Transverse colon (tissue), 4 donors: ENCODE measurements around the gene EPHB4. TPM values are rescaled to one million over a fixed set of nuclear protein-coding genes. Genes with fewer than 3 reads are reported as not detected.

Experiments
- DNase-seq: peaks from one replicate; pipeline ENCODE4 v3.0.0-alpha.2; 2019
- H3K27ac ChIP-seq, 4 donors: fragments of 200-600 bp; sonication (generic); 2 replicates each; pipeline ENCODE4 v1.5.1; 2016 to 2018; ENCODE audit warnings: inconsistent platforms in 4 of 4
- H3K27me3 ChIP-seq: fragments of 200-600 bp; sonication (generic); 2 replicates; pipeline ENCODE4 v1.5.1; 2017; ENCODE audit warnings: inconsistent platforms
- H3K36me3 ChIP-seq, 4 donors: fragments of 200-600 bp; sonication (generic); 2 replicates each; pipeline ENCODE4 v1.5.1; 2017 to 2019; ENCODE audit warnings: inconsistent platforms in 4 of 4
- H3K4me1 ChIP-seq, 4 donors: fragments of 200-600 bp; sonication (generic); 2 replicates each; pipeline ENCODE4 v1.5.1; 2017 to 2020; ENCODE audit warnings: inconsistent platforms in 4 of 4
- H3K4me3 ChIP-seq, 4 donors: fragments of 200-600 bp; sonication (generic); 1 replicate in 1 of 4; 2 replicates in 3 of 4; pipeline versions ENCODE4 v1.5.1 to v1.6.1; 2017 to 2019; ENCODE audit warnings: inconsistent platforms in 4 of 4
- H3K9me3 ChIP-seq, 2 donors: fragments of 200-600 bp; sonication (generic); 2 replicates each; pipeline ENCODE4 v1.5.1; 2017 to 2019; ENCODE audit warnings: inconsistent platforms in 2 of 2
- CTCF ChIP-seq, 5 experiments: fragments of 200-600 bp in 3 of 5; fragments of 450-650 bp in 2 of 5; sonication (generic) in 3 of 5; IDR thresholded peaks; 1 replicate in 2 of 5; 2 replicates in 3 of 5; pipeline ENCODE4 v1.5.1; 2016 to 2017; ENCODE audit warnings: antibody characterized with exemption in 5 of 5, inconsistent platforms in 3 of 5, mild to moderate bottlenecking in 2 of 5, moderate library complexity in 1 of 5
- EP300 ChIP-seq: sonication (generic); formaldehyde crosslinking; IDR thresholded peaks from one replicate; pipeline ENCODE4 v1.6.1; 2017; ENCODE audit warnings: antibody characterized with exemption, low read depth
- POLR2A ChIP-seq: fragments of 450-650 bp; IDR thresholded peaks from one replicate; pipeline ENCODE4 v1.6.1; 2016; ENCODE audit warnings: antibody characterized with exemption, mild to moderate bottlenecking, moderate library complexity
- POLR2AphosphoS5 ChIP-seq, 3 donors: sonication (generic); formaldehyde crosslinking; IDR thresholded peaks; one replicate each; pipeline ENCODE4 v1.6.1; 2016; ENCODE audit warnings: antibody characterized with exemption in 3 of 3
- WGBS, 2 donors: methylation state at CpG; one replicate each; pipeline ENCODE4 v1.1.5; 2018; ENCODE audit warnings: low coverage in 1 of 2; 5-methylcytosine and 5-hydroxymethylcytosine counted together
- in situ Hi-C, 4 donors: fragments of 200-750 bp; cut with MboI; loops; one replicate each; pipeline versions ENCODE4 v1.15.0 to v1.15.1; 2017; ENCODE audit warnings: low sequenced_read_pairs in 3 of 4, low pct_ligation_motif_present in 1 of 4, low pct_unique_long_range_greater_than_20kb in 1 of 4
- intact Hi-C: fragments of 100-400 bp; cut with DNase I; formaldehyde crosslinking; loops from one replicate; pipeline ENCODE4 v1.15.1; 2023; ENCODE audit warnings: low total_unique reads
- total RNA-seq, 4 donors: library from RNA; depleted of rRNA; stranded (reverse); fragments of >200 nt; gene quantifications; one replicate each; pipeline ENCODE4 v1.1.0, GENCODE V29; 2016

Gene EPHB4
- total RNA-seq, 4 donors from 2014 or later: 23.2 to 95.5 (median 43.5) TPM

GRCh38 chr7:100803398-100804161, 23.7 kb downstream of the EPHB4 start:
- in situ Hi-C loops (loop anchor here in 1 of 4 donors (5.0 kb wide), 1 partner anchor 49 kb away; the partner anchor contains the start of gene SLC12A9), intact Hi-C loops (no loop called here)
- Histone ChIP-seq H3K4me1 (peaks cover 23 to 43% (median 26%) of the 10 kb centered on the region in 4 donors), H3K4me3 (peak overlapping the region in 1 of 4 donors; percentile 31), H3K27me3 (no peaks in the 10 kb centered on the region), H3K27ac (peak overlapping the region; percentile 70 to 79 (median 72)), H3K36me3 (peaks cover 0 to 3% (median 0%) of the 10 kb centered on the region in 4 donors), H3K9me3 (no peaks in the 10 kb centered on the region)
- DNase-seq: peak; percentile 82
- TF ChIP-seq CTCF (IDR thresholded peaks at IDR 0.05) (no peak), EP300 (no peak), POLR2AphosphoS5 (IDR thresholded peaks at IDR 0.05) (peak in 2 of 3 donors; percentile 21 to 23), POLR2A (no peak)
- WGBS, 2 donors: 10 to 18% methylated on average over 5 to 19 of the region's 19 CpGs

GRCh38 chr7:100802951-100803350, 24.4 kb downstream of the EPHB4 start:
- peak; percentile 44 for DNase-seq
- no peaks in the 10 kb centered on the region for H3K9me3 ChIP-seq
- no peaks in the 10 kb centered on the region for H3K27me3 ChIP-seq
- peaks cover 0 to 3% (median 0%) of the 10 kb centered on the region in 4 donors for H3K36me3 ChIP-seq
- intact Hi-C loops: no loop called here
- 0 to 52% methylated on average over 1 to 4 of the region's 4 CpGs for WGBS, 2 donors
- TF ChIP-seq EP300 (no peak), POLR2AphosphoS5 (IDR thresholded peaks at IDR 0.05) (no peak), CTCF (IDR thresholded peaks at IDR 0.05) (no peak), POLR2A (no peak)
- H3K4me3 ChIP-seq: peak overlapping the region in 1 of 4 donors; percentile 31
- in situ Hi-C loops: loop anchor here in 1 of 4 donors (5.0 kb wide), 1 partner anchor 49 kb away; the partner anchor contains the start of gene SLC12A9
- peak overlapping the region; percentile 70 to 79 (median 72) for H3K27ac ChIP-seq
- H3K4me1 ChIP-seq: peaks cover 23 to 43% (median 26%) of the 10 kb centered on the region in 4 donors

- Histone ChIP-seq H3K36me3 (peaks cover 0 to 3% (median 0%) of the 10 kb centered on the region in 4 donors), H3K4me3 (no peak overlapping the region), H3K9me3 (no peaks in the 10 kb centered on the region), H3K27me3 (no peaks in the 10 kb centered on the region), H3K27ac (peak overlapping the region; percentile 70 to 79 (median 72)), H3K4me1 (peaks cover 23 to 43% (median 26%) of the 10 kb centered on the region in 4 donors)
- WGBS, 2 donors: 12 to 26% methylated on average over 3 to 18 of the region's 18 CpGs
- peak; percentile 80 for DNase-seq
- intact Hi-C loops: no loop called here
- TF ChIP-seq EP300 (no peak), POLR2A (no peak), CTCF (IDR thresholded peaks at IDR 0.05) (no peak), POLR2AphosphoS5 (IDR thresholded peaks at IDR 0.05) (peak in 2 of 3 donors; percentile 37 to 41)
- in situ Hi-C loops: loop anchor here in 1 of 4 donors (5.0 kb wide), 1 partner anchor 50 kb away; the partner anchor contains the start of gene SLC12A9
Measured at GRCh38 chr7:100801833-100802568, 25.3 kb downstream of the EPHB4 start.
